Mesenchymal stem cell (in vitro differentiated cells and primary cell): ENCODE data around the gene CCDC102A.

ENCODE experiments used
- DNase-seq: peaks from one replicate; pipeline ENCODE4 v3.0.0-alpha.2; 2013
- H2AFZ ChIP-seq: one replicate; pipeline ENCODE4 v1.6.1; 2013; ENCODE audit warnings: low read depth, mild to moderate bottlenecking, control low read depth, inconsistent platforms, low read length, moderate library complexity
- H2AK5ac ChIP-seq: 2 replicates; pipeline ENCODE4 v1.6.1; 2013; ENCODE audit warnings: low read length, moderate library complexity, mild to moderate bottlenecking, inconsistent platforms; ENCODE audit not compliant: severe bottlenecking
- H2BK120ac ChIP-seq: one replicate; pipeline ENCODE4 v1.6.1; 2013; ENCODE audit warnings: low read depth, mild to moderate bottlenecking, inconsistent platforms, low read length, moderate library complexity
- H2BK12ac ChIP-seq, 2 experiments: one replicate each; pipeline ENCODE4 v1.6.1; 2013; ENCODE audit warnings: inconsistent platforms in 2 of 2, low read length in 2 of 2, mild to moderate bottlenecking in 2 of 2, moderate library complexity in 2 of 2, control low read depth in 1 of 2
- H2BK15ac ChIP-seq: one replicate; pipeline ENCODE4 v1.6.1; 2013; ENCODE audit warnings: mild to moderate bottlenecking, low read depth, inconsistent platforms; ENCODE audit not compliant: poor library complexity, severe bottlenecking
- H2BK5ac ChIP-seq: 2 replicates; pipeline ENCODE4 v1.6.1; 2013; ENCODE audit warnings: low read depth, mild to moderate bottlenecking, low read length, control low read depth, inconsistent platforms; ENCODE audit not compliant: poor library complexity, severe bottlenecking
- H3K14ac ChIP-seq, 2 experiments: one replicate each; pipeline ENCODE4 v1.6.1; 2013; ENCODE audit warnings: inconsistent platforms in 2 of 2, low read length in 2 of 2, control low read depth in 1 of 2, mild to moderate bottlenecking in 1 of 2, moderate library complexity in 1 of 2
- H3K18ac ChIP-seq, 2 experiments: one replicate each; pipeline ENCODE4 v1.6.1; 2013; ENCODE audit warnings: inconsistent platforms in 2 of 2, low read length in 2 of 2, control low read depth in 1 of 2, low read depth in 1 of 2, mild to moderate bottlenecking in 1 of 2
- H3K23ac ChIP-seq, 2 experiments: one replicate each; pipeline ENCODE4 v1.6.1; 2013; ENCODE audit warnings: inconsistent platforms in 2 of 2, low read length in 2 of 2, mild to moderate bottlenecking in 2 of 2, moderate library complexity in 2 of 2, control low read depth in 1 of 2
- H3K27ac ChIP-seq: 2 replicates; pipeline ENCODE4 v1.5.1; 2013; ENCODE audit warnings: mild to moderate bottlenecking, moderate library complexity, low read length, control low read depth, inconsistent platforms; ENCODE audit not compliant: poor library complexity, severe bottlenecking
- H3K27me3 ChIP-seq, 2 experiments: 2 replicates each; pipeline versions ENCODE4 v1.6.1 to v1.7.0; 2013; ENCODE audit warnings: low read length in 2 of 2, mild to moderate bottlenecking in 2 of 2, moderate library complexity in 2 of 2, control low read depth in 1 of 2, inconsistent platforms in 1 of 2; ENCODE audit not compliant: control insufficient read depth in 1 of 2, insufficient read depth in 1 of 2
- H3K36me3 ChIP-seq, 2 experiments: 2 replicates each; pipeline versions ENCODE4 v1.6.1 to v1.7.0; 2013; ENCODE audit warnings: low read length in 2 of 2, control low read depth in 1 of 2, inconsistent platforms in 1 of 2, low read depth in 1 of 2, mild to moderate bottlenecking in 1 of 2; ENCODE audit not compliant: insufficient read depth in 2 of 2, control insufficient read depth in 1 of 2
- H3K4ac ChIP-seq, 2 experiments: one replicate each; pipeline ENCODE4 v1.6.1; 2013; ENCODE audit warnings: inconsistent platforms in 2 of 2, low read length in 2 of 2, mild to moderate bottlenecking in 2 of 2, moderate library complexity in 2 of 2, control low read depth in 1 of 2, low read depth in 1 of 2
- H3K4me1 ChIP-seq: 2 replicates; pipeline ENCODE4 v1.6.1; 2013; ENCODE audit warnings: low read depth, low read length, control low read depth; ENCODE audit not compliant: control insufficient read depth, insufficient read depth
- H3K4me2 ChIP-seq: 2 replicates; pipeline ENCODE4 v1.6.1; 2013; ENCODE audit warnings: low read length, mild to moderate bottlenecking, inconsistent platforms; ENCODE audit not compliant: poor library complexity, severe bottlenecking
- H3K4me3 ChIP-seq, 2 experiments: 2 replicates each; pipeline versions ENCODE4 v1.5.1 to v1.7.0; 2013; ENCODE audit warnings: low read length in 2 of 2, mild to moderate bottlenecking in 2 of 2, control low read depth in 1 of 2, low read depth in 1 of 2; ENCODE audit not compliant: insufficient read depth in 1 of 2
- H3K79me1 ChIP-seq: replicated peaks from 2 replicates; pipeline ENCODE4 v1.6.1; 2013; ENCODE audit warnings: mild to moderate bottlenecking, control low read depth, low read length, inconsistent platforms; ENCODE audit not compliant: poor library complexity, severe bottlenecking
- H3K9ac ChIP-seq: 2 replicates; pipeline ENCODE4 v1.7.0; 2013; ENCODE audit warnings: mild to moderate bottlenecking, low read length, moderate library complexity
- H3K9me3 ChIP-seq: 2 replicates; pipeline ENCODE4 v1.7.0; 2013; ENCODE audit warnings: mild to moderate bottlenecking, low read length; ENCODE audit not compliant: control insufficient read depth
- H4K8ac ChIP-seq: one replicate; pipeline ENCODE4 v1.6.1; 2013; ENCODE audit warnings: inconsistent platforms, mild to moderate bottlenecking, low read length, moderate library complexity
- H4K91ac ChIP-seq: one replicate; pipeline ENCODE4 v1.6.1; 2013; ENCODE audit warnings: mild to moderate bottlenecking, low read length, inconsistent platforms
- WGBS: methylation state at CpG from one replicate; pipeline ENCODE4 v1.1.7; 2013; ENCODE audit warnings: mixed read lengths; 5-methylcytosine and 5-hydroxymethylcytosine counted together

Gene CCDC102A

GRCh38 chr16:57474671-57475661 is 61.4 kb downstream of the CCDC102A start:
- H3K18ac ChIP-seq = no peak overlapping the region
- H2AFZ ChIP-seq = no peak overlapping the region
- H3K27ac ChIP-seq = no peak overlapping the region
- peaks cover 68% of the 10 kb centered on the region for H3K4me1 ChIP-seq
- H2BK12ac ChIP-seq = peak overlapping the region in 1 of 2 experiments; percentile 21
- no peak overlapping the region for H2BK120ac ChIP-seq
- WGBS = 84% methylated on average over 29 of the region's 30 CpGs
- H3K9me3 ChIP-seq = no peaks in the 10 kb centered on the region
- no peak overlapping the region for H3K23ac ChIP-seq
- no peak overlapping the region for H3K4me2 ChIP-seq
- H3K79me1 ChIP-seq = peaks cover 40% of the 10 kb centered on the region
- H2BK5ac ChIP-seq = no peak overlapping the region
- no peak overlapping the region for H3K14ac ChIP-seq
- no peak overlapping the region for H3K9ac ChIP-seq
- H3K36me3 ChIP-seq = peaks cover 55 to 73% of the 10 kb centered on the region in 2 experiments
- peak overlapping the region; percentile 26 for H2BK15ac ChIP-seq
- DNase-seq = no peak
- H2AK5ac ChIP-seq = no peak overlapping the region
- no peaks in the 10 kb centered on the region for H3K27me3 ChIP-seq
- H4K91ac ChIP-seq = peak overlapping the region; percentile 14
- H4K8ac ChIP-seq = no peak overlapping the region
- no peak overlapping the region for H3K4ac ChIP-seq
- no peak overlapping the region for H3K4me3 ChIP-seq

- H3K9ac ChIP-seq = no peak overlapping the region
- no peak overlapping the region for H4K8ac ChIP-seq
- H3K36me3 ChIP-seq = peaks cover 66 to 80% of the 10 kb centered on the region in 2 experiments
- H2BK120ac ChIP-seq = no peak overlapping the region
- H2BK12ac ChIP-seq = no peak overlapping the region
- no peaks in the 10 kb centered on the region for H3K27me3 ChIP-seq
- no peak overlapping the region for H2AFZ ChIP-seq
- no peak overlapping the region for H3K4me3 ChIP-seq
- H3K4me2 ChIP-seq = no peak overlapping the region
- no peak overlapping the region for H2AK5ac ChIP-seq
- no peaks in the 10 kb centered on the region for H3K9me3 ChIP-seq
- H2BK15ac ChIP-seq = no peak overlapping the region
- H3K14ac ChIP-seq = no peak overlapping the region
- H3K27ac ChIP-seq = no peak overlapping the region
- no peak overlapping the region for H3K23ac ChIP-seq
- peaks cover 61% of the 10 kb centered on the region for H3K4me1 ChIP-seq
- no peak overlapping the region for H3K18ac ChIP-seq
- WGBS = 95% methylated on average over 8 of the region's 8 CpGs
- no peak for DNase-seq
- peaks cover 42% of the 10 kb centered on the region for H3K79me1 ChIP-seq
- H4K91ac ChIP-seq = no peak overlapping the region
- no peak overlapping the region for H3K4ac ChIP-seq
- no peak overlapping the region for H2BK5ac ChIP-seq
These were observed 62.5 kb downstream of the CCDC102A start for GRCh38 chr16:57473906-57474305.

- 91% methylated on average over 12 of the region's 14 CpGs for WGBS
- Histone ChIP-seq H2BK15ac (no peak overlapping the region), H3K79me1 (peaks cover 39% of the 10 kb centered on the region), H2AFZ (no peak overlapping the region), H3K23ac (no peak overlapping the region), H2BK120ac (no peak overlapping the region), H3K27me3 (no peaks in the 10 kb centered on the region), H3K9ac (no peak overlapping the region), H3K14ac (no peak overlapping the region), H4K91ac (no peak overlapping the region), H3K36me3 (peaks cover 72 to 79% of the 10 kb centered on the region in 2 experiments), H2BK5ac (no peak overlapping the region), H3K18ac (no peak overlapping the region), H3K9me3 (no peaks in the 10 kb centered on the region), H3K4me1 (peaks cover 60% of the 10 kb centered on the region), H2BK12ac (no peak overlapping the region), H3K27ac (peak overlapping the region; percentile 5), H3K4me3 (no peak overlapping the region), H3K4ac (no peak overlapping the region), H3K4me2 (no peak overlapping the region), H2AK5ac (no peak overlapping the region), H4K8ac (no peak overlapping the region)
- DNase-seq = no peak
These were observed 63.1 kb downstream of the CCDC102A start for GRCh38 chr16:57473176-57473840.

- 83% methylated on average over 2 of the region's 4 CpGs for WGBS
- no peak overlapping the region for H3K4ac ChIP-seq
- no peak overlapping the region for H2AK5ac ChIP-seq
These were observed 63.7 kb downstream of the CCDC102A start for GRCh38 chr16:57472665-57473060.

More at GRCh38 chr16:57472665-57473060, 63.7 kb downstream of the CCDC102A start:
- H3K9ac ChIP-seq = no peak overlapping the region
- H2BK120ac ChIP-seq = no peak overlapping the region
- H2BK5ac ChIP-seq = no peak overlapping the region
- H4K8ac ChIP-seq = no peak overlapping the region
- H3K18ac ChIP-seq = no peak overlapping the region
- H2BK15ac ChIP-seq = no peak overlapping the region
- no peak overlapping the region for H2AFZ ChIP-seq
- no peak overlapping the region for H3K4me2 ChIP-seq
- DNase-seq = no peak
- H3K27me3 ChIP-seq = no peaks in the 10 kb centered on the region
- peak overlapping the region; percentile 35 for H3K27ac ChIP-seq
- peaks cover 57% of the 10 kb centered on the region for H3K4me1 ChIP-seq
- peaks cover 73 to 78% of the 10 kb centered on the region in 2 experiments for H3K36me3 ChIP-seq
- H3K14ac ChIP-seq = no peak overlapping the region
- H3K79me1 ChIP-seq = peaks cover 33% of the 10 kb centered on the region
- no peak overlapping the region for H4K91ac ChIP-seq
- peak overlapping the region in 1 of 2 experiments; percentile 55 for H2BK12ac ChIP-seq
- no peaks in the 10 kb centered on the region for H3K9me3 ChIP-seq
- H3K23ac ChIP-seq = no peak overlapping the region
- H3K4me3 ChIP-seq = no peak overlapping the region
